ENCODE results near the gene LGR6. TPM values are rescaled to one million over a fixed set of nuclear protein-coding genes. Genes with fewer than 3 reads are reported as not detected.
"Not testable (repeated sequence)": the region's sequence is repeated elsewhere in the genome, so short reads cannot be mapped to it uniquely, and the experiment has no call there.

Gene LGR6
- total RNA-seq, 1 donor from 2014 or later, result 0.62 TPM

DNA sequence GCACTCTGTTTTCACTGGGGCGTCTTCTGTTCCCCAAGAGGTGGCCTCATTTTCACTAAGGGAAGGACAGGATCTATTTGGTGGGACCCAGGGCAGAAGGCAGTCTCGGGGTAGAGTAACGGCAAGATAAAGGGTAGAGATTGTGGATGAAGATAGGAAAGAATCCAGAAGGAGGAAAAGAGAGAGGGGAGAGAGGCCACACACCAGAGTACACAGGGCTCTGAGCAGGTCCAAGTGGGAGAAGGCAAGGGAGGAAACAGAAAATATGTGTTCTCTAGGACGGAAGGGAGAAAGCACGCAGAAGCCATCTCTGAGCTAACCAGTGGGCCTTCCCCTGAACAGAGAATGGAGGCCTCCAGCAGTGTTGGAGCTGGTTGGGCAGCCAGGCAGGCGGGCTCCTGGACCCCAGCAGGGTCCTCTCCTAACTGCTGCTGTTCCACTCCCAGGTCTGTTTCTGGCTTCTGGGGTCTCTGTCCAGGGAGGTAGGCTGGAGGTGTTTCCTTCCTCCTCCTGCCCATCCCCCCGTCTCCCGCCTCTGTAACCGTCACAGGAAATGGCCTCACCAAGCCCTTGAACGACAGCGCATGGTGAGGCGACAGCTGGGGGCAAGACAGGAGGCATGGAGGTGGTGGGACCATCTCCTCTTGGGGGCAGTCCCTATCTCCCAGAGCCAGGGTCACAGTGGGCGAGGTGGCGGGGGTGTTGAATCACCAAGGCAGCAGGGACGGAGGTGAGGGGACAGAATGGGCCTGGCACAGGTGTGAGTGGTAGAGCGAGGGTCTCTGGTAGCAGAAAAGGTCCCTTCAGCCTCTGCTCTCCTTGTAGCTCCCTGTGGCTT is 33.8 kb upstream of the LGR6 start:
- DNase-seq, result no peak

DNA sequence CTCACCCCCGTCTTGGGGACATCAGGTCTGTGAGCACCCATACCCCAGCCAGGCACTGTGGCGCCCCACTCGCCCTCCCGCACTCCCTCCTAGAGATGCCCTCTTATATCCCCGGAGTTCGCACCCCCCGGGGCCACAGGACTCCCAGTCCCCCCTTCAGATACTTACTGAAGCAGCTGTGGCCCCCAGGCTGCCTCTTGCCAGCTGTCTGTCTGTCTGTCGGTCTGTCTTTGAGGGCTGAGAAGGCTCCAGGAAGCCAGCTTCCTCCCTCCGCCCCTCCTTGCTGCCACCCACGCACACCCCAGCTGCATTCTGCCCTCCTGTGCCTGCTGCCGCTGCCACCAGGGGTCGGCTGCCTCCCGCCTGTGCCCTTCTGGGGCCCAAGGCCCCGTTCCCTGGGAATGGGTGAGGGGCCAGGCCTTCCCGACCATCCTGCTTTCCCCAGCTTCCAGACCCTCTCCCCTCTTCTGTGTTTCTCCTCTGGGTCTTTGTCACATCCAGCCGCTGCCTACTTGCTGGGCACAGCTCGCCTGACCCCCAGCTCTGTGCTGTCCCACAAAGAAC is 33.1 kb upstream of the LGR6 start, which contains the start of gene PTPN7:
PTPN7 (minus strand) TSS at position 226 of the 564 bp plus-strand sequence. CDS start 1,200 bp downstream, outside the sequence.
- DNase-seq, result no peak

DNA sequence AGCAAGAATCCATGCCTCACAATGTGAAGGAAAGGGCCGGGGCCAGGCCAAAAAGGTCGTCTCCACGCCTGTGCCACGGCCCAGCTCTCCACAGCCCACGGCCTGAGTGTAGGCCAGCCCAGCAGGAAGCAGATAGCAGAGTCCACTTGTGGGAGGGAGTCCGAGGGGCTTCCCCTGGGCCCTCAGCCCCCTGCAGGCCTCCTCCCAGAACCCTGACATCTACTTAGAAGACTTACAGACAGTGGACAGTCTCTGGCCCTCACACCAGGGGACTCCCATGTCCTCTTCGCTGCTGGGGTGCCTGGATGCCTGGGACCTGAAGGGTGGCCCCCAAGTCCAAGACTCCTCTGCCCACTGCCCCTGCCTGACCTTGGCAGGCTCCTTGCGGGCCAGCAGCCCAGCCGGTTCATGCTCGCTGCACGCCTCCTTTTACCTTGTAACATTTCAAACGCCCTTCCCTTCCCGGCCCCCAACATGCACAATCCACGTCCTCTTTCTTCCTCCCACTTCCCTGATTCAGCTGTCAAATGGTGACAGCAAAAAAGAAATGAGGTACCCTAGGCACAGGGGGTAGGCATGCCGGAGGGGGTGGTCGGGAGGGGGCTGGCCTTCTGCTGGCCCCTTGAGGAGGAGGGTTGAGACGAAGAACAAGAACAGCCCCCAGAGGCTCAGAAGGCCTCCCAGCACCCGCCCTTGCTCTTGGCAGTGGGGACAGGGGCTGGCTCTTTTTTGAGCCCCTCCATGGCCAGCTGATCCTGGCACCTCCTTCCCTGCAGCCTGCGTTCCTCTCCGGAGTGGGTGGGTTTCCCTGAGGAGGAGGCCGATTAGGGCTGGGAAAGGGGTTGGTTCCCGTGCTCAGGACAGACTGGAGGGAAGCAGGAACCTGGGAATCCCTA is 32.2 kb upstream of the LGR6 start:
- DNase-seq, result no peak

DNA sequence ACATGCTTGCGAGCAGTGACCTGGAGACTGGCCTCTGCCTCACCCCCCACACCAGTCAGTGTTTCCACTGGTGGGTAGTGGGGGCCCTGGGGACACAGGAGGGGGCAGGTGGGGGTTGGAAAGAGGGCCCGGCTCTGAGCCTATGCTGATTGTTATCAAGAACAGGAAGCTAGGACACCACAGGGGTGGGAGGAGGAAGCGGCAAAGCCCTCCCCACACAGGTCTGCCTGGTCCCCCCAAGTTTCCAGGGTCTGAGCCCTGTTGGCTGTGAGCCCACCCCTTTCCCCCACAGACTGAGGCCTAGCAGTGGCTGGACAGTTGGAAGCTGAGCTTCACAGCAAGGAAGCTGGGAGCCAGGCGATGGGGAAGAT is 31.6 kb upstream of the LGR6 start:
- DNase-seq, result no peak

DNA sequence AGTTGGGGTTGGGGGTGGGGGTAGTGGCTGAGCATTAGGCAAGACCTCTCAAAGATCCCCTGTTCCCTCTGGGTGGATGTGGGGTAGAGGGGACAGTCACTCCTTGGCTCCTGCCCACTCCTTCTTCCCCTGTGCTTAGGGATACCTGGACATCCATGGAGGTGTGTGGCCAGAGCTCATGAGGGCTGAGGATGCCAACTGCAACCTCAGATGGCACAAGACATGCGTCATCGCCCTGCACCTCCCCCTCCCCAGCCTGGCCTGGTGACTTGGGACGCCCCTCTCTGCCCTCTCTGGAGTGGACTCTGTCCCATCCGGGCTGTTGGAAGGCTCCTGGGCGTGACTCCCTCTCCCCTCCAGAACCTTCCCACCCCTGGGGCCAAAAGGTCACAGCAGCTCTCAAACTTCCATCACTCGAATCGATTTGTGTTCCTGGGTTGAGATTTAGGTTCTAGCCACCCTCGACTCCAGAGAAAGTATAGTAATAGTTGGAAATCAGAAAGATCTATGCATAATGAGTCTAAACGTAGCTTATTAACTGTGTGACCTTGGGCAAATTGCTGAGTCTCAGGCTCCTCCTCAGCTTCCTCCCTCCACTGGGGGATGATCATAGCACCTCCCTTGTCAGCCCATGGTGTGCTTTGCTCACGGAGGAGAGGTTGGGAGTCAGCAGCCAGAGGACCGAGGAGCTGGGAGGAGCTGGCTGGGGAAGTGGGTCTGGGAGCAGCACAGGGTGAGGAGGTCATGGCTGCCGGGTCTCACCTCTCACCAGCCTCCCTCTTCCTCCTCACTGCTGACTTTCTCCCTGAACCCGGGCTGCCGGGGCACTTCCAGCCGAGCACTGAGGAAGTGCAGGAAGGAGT is 30.9 kb upstream of the LGR6 start:
- DNase-seq, result no peak

GRCh38 chr1:202163281-202164270 is 30.0 kb upstream of the LGR6 start:
- DNase-seq, result no peak

DNA sequence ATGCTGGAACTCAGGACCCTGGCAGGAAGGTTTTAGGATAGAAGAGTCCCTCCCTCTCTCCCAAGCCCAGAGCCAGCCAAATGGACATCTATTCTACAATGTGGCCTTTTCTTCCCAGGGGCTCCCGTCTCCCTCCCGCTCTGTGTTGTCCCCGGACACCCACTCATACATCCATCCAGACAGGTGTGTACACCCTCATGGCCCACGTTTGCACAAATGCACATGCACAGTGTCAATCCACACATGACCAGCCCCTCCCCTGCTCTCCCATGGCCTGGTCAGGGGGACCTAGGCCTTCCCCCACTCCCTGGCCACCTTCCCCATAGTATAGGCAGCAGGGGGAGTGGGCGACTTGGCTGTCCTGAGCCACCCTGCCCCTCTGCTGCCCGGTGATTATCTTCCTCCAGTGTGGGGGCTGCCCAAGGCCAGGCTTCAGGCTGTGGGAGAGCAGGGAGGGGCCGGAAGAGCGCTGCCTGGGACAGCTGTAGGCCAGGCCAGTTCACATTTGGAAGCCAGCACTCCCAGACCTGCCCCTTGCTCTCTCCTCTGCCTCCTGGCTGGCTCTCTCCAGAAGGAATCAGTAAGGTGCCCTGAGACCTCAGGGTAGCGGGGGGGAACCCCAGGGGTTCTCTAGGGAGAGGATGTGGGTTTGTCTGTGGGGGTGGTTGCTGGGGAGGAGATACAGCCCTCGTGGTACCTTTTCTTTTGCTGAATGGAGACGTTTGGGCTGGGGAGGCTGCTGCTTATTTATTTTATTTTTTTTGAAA is 29.1 kb upstream of the LGR6 start:
- DNase-seq, result no peak

- DNase-seq, result no peak
Measured at GRCh38 chr1:202165267-202165941, 28.2 kb upstream of the LGR6 start.

- DNase-seq, result no peak
Measured at GRCh38 chr1:202165942-202166843, 27.4 kb upstream of the LGR6 start.

- not testable (repeated sequence) for DNase-seq
Measured at GRCh38 chr1:202167054-202167453, 26.5 kb upstream of the LGR6 start.

DNA sequence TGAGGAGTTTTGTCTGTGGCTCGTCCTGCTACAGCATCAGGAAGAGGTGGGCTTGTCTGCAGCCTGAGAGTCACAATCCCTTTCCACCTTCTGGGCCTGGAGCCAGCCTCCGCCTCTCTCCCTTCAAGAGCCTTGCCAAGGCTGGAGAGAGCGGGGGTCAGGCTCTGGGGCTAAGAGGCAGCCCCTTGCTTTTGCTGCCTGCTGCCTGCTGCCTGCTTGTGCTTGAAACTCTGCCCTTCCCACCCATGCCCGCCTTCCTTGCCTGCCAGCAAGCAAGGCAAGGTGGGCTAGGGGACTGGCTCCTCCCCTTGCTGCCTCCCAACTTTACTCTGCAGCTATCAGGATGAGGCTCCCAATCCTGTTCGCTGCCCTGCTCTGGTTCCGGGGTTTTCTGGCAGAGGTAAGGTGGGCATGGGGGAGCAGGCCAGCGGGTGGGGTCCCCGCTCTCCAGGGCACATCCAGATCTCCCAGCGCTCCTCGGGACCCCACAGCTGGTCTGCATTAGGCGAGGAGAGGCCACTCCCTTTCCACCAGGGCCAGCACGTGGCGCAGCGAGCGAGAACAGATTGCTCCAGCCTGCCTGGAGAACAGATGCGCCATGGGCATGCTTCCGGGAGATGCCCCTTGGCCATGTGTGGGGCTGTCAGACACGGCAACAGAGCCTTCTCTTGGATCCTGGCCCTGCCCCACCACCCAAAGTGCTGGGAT is 25.7 kb upstream of the LGR6 start:
- no peak for DNase-seq

DNA sequence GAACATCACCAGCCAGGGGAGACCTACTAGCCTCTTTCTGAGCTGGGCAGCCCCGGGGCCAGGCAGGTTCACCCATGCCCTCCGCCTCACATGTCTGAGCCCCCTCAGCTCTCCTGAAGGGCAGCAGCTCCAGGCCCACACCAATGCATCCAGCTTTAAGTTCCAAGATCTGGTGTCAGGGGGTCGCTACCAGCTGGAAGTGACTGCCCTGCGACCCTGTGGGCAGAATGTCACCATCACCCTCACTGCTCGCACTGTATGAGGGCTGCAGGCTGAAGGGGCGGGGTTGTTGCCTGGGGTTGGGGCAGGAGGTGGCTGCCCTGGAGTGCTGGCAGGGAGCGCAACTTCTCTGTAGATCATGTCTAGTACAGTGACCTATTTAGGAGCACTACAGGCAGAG is 24.7 kb upstream of the LGR6 start:
- no peak for DNase-seq

- no peak for DNase-seq
Measured at GRCh38 chr1:202170726-202171125, 22.9 kb upstream of the LGR6 start.

DNA sequence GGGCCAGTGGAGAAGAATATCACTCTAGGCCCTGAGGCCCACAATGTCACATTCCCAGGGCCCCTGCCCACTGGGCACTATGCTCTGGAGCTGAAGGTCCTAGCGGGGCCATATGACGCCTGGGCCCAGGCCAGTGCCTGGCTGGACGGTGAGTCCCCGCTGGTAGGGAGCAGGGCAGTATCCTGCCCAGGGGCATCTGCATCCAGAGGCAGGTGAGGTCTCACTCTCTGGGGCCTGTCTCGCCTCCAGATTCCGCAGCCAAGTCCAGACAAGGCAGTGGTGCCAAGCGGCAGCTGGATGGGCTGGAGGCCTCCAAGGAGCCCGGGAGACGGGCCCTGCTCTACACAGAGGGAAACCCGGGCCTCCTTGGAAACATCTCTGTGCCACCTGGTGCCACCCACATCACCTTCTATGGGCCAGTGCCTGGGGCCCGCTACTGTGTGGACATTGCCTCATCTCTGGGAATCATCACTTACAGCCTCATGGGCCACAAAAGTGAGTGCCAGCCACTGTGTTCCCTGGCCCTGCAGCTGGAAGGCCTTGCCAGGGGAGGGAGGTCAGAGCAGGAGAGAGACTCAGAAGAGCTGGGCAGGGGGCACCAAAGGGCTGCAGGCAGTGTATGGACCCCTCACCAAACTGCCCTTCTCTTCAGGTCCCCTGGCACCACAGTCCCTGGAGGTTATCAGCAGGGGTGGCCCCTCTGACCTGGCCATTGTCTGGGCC is 22.1 kb upstream of the LGR6 start:
- DNase-seq, result no peak

DNA sequence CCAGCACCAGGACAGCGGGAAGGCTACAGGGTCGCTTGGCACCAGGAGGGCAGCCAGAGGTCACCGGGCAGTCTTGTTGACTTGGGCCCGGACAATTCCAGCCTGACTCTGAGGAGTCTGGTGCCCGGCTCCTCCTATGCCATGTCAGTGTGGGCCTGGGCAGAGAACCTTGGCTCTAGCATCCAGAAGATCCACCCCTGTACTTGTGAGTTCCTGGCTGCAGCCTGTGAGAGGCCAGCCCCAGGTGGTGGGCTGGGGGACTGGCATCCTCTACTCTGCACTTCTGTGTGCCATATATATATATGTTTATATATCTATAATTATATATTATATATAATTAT is 21.6 kb upstream of the LGR6 start:
- no peak for DNase-seq

DNA sequence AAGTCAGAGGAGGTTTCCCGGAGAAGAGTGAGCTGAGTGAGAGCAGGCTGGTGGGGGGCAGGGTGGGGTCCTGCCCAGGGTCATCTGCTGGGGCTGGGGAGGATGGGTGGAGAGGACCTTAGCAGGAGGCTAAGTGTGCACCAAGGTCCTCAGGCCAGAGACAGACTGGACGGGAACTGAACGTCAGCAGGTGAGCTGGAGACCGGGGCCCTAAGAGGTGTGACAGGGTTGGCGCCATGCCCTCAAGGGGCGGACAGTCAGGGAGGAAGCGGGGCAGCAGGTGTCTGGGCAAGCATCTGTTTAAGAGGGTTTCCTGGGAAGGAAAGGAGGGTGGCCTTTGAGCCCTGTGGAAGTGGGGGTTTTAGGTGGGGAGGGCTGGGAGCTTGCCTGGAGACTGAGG is 19.6 kb upstream of the LGR6 start:
- DNase-seq, result no peak
